HG02973 (cell line): ENCODE results near the gene FANCC.

ENCODE experiments used
- ATAC-seq: cut with Tn5 transposase; IDR thresholded peaks from one replicate; pipeline ENCODE4 v1.9.1; 2021; ENCODE audit warnings: moderate library complexity; ENCODE audit not compliant: unreplicated experiment

Gene FANCC

DNA sequence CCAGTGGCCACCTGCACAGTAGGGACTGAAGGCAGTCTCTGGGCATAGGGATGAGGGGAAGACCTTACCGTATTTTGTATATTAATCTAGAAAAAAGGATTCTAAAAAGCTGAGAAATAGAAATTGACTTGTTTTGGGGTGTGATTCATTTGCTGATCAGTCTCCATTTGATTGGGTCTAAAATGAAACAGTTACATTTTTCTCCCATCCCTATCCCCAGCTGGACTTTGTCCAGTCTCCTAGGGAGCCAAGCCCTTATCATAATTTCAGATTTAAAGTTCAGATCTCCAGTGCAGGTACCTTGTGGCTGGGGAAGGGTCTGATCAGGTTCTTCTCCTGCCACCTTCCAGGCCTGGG is 240.8 kb downstream of the FANCC start:
- ATAC-seq: no peak

DNA sequence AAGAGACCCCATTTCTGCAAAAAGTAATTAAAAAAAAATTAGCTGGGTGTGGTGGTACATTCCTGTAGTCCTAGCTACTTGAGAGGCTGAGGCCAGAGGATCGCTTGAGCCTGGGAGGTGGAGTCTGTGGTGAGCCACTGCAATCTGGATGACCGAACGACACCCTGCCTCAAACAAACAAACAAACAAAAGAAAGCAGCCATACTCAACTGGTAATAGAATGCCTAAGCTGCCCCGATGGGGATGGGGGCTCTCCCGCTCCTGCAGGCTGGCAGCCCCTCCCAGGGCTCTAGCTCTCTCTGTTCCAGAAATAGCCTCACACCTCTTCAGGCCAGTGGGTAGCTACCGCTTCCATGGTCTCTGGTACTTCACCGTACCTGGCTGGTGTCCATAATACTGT is 241.8 kb downstream of the FANCC start:
- ATAC-seq: no peak

DNA sequence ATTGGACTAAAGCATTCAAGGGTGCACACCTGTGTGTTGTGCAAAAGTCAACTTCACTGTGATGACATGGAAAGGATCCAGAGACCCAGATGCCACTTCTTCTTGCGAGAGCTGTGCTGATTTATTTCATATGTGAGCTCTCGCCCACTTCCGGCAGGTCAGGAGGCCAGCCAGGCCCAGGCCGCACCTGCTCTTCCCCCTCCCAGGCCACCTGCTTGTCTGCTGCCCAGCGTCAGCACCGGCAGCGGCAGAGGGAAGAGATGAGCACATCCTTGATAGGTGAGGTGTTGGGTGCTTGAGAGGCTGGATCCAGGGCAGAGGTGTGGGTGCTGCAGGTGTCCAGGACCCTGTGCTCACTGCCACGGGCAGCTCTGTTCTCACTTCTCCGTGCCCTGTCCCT is 242.9 kb downstream of the FANCC start:
- ATAC-seq: no peak

DNA sequence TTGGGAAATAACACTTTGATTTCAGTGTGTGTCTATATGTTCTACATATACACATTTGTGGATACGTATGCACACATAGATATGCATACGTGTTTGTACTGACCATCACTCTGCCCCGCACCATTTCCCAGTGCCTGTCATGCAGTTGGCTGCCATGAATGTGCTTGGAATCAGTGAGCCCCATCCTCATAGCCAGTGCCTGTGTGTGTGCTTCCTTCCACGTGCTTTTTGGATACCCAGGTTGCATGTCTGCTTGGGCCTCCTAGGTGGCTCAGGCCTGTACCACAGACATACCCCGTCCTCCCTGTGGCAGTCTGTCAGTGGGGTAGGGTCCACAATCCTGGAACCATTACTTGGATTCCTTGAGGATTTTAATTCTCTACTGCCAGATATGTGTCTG is 243.6 kb downstream of the FANCC start:
- no peak for ATAC-seq

DNA sequence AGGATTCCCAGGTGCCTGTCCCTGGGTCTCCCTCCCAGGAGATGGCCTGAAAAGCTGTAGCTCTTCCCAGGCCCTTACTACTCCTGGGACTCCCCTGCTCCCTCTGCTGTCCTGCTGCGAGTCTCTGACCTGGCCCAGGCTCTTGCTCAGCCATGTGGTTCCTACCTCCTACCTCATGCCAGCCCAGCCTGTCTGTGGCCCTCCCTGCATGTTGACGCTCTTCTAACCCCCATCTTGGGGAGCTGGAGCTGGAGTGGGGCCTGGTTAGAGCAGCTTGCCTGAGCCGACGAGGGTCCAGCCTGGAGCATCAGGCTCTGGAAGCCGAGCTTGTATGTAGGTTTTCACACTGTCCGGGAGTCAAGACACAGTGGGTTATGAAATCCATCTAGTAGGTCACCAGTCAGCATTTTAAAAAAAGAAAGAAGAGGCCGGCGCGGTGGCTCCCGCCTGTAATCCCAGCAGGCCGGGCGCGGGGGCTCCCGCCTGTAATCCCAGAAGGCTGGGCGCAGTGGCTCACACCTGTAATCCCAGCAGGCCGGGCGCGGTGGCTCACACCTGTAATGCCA is 244.4 kb downstream of the FANCC start:
- ATAC-seq: no peak

DNA sequence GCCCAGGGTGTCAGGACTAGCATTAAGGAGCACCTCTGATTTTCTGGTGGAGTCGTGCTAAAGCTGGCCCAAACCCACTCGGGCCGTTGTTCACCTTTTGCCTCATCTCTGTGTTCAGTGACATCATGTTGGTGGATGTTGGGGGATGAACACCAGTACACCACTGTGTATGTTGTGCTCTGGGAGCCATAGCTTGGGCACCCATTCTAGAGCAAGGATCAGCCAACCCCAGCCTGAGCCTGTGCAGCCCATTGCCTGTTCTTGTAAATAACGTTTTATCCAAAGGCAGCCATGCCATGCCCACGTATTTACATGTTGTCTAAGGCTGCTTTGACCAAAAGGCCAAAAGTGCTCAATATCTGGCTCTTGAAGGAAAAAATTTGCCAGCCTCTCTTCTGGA is 245.6 kb downstream of the FANCC start:
- ATAC-seq: no peak

DNA sequence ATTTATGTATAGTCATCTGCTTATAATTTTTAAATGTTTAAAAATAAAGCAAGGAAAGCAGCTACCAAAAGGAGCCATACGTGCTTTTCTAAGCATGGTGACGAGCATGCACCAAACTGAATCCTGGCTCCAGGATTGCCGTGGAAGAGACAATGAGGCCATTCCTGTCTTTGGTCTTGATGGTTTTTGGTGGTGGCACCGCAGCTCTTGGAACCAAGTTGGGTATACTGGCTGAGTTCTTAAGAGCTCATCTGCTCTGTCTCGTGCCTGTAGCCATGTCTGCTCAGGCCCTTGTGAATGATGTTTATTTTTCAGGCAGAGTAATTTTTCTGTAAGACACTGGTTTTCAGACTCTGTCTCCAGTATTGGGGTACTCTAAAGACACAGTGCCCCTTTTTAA is 246.1 kb downstream of the FANCC start:
- no peak for ATAC-seq

DNA sequence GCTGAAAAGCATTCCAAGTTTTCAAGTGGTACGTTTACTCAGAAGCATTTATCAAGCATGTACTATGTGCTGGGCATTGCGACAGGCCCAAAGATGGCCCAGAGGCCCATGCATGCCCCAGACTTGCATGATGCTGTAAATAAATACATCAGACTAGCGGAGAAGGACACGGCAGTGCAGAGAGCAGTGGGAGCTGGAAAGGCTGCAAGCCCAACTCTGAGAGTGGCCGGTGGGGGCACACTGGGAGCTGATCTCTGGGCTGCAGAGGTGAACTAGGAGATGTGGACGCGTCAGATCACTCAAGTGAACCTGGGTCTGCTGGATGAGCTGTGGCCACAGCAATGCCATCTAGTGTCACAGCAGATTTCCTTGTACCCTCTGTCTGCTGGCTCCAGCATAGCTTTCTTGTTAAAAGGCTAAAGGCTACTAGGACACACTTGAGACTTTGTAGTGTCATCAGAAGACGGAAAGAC is 246.9 kb downstream of the FANCC start:
- no peak for ATAC-seq

DNA sequence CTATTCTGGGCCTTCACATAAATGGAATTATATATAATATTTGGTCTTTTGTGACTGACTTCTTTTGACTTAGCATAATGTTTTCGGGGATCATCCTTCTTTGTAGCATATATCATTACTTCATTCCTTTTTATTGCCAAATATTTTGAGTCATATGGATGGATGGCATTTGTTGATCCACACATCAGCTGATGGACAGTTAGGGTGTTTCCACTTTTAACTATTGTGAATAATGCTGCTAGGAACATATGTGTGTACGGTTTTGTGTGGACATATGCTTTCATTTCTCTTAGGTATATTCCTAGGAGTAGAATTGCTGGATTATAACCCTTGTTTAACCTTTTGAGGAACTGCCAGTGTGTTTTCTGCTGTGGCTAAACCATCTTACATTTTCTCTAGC is 249.6 kb downstream of the FANCC start:
- ATAC-seq: no peak

DNA sequence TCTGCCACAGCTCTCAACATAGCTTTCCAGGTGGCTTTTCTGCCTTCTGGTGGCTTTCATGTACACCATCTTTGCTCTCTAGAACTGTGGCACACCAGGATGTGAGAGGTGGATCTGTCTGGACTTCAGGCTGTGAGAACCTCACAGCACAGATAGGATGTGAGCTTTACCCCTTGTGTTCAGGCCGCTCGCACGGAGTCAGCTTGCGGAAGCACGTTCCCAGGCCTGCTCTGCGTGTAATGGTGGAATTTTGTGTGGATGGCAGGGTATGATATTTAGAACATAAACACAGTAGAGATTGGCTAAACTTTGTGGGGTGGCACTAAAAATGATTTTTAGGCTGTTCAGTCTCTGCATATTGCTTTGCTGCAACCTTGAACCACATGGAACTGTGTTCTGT is 250.5 kb downstream of the FANCC start:
- ATAC-seq: no peak

DNA sequence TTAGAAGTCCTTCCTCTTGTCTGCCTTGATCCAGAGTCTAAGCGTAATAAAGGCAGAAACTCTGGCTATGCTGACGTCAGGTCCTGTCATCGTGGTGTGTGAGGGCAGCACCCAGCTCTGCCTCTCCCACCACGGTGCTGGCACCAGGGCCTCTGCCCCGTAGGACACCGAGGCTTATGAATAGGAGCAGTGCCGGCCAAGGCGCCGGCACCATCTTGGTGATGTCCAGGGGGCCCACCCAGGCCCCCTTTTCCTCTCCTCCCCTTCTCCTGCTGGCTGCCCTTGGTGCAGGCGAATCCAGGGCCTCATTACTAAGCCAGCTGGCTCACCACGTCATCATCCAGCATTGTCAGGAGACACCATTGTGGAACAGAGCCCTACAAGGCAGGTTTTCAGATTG is 252.3 kb downstream of the FANCC start:
- no peak for ATAC-seq

DNA sequence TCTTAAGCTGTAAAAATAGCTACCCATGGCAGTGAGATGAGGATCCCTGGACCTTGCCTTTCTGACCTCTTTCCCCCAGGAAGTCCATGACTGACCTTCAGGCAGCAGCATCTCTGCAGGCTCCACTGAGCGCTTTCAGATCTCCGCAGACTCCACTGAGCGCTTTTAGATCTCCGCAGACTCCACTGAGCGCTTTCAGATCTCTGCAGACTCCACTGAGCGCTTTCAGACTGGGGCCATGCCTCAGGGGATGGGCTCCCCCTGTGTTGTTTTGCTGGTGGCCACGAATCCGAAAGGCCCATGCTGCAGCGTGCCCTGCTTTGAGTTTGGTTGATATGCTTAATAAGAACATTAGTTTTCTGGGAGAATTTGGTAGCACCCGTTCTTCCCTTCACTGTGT is 254.2 kb downstream of the FANCC start:
- no peak for ATAC-seq

DNA sequence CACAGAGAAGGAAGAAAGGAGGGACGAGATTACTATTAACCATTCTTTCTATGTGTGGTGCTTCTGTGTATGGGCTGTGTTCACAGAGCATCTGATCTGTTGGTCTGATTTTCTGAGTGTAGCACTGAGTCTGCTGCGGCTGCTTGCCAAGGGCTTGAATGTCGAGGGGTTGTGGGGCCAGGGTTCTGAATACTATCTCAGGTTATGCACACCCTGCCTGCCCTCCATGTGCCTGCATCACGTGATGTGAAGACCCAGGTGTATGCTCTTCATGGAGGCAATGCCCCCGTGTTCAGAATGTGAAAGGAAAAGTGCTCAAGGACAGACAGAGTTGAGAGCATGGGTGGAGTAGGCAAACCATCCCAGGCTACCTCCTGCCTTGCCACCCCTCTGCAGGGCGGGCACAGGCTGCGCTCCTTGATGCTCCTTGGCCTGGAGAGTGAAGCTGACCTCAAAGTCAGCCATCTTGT is 254.9 kb downstream of the FANCC start:
- no peak for ATAC-seq

DNA sequence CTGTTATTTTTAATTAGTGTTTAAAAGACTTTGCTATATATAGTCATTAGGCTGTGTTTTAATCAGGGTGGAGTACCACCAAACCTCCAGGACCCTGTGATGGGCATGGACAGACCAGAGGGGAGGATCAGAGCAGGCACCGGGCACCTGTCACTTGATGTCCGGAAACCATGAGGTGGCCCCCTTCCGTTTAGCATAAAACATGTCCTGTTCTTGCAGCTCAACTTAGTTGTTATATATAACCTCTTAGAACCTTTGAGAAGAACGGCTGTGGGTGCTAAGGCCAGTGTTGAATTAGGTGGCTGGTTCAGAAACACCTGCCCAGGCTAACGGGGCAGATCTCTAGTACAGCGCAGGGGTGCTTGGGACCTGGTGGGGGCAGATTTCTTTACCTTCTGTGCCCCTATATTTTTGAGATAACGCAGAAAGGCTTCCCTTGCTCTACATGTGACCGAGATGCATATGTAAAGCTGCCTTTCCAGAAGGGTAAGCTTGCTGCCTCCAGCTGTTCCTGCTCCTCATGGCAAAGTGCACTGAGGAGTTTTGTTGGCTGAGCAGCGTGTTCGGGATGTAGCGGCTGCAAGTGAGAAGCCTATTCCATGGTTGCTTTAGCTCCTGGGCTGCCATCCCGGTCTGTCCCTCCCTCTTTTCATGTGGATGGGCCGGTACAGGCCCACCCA is 255.5 kb downstream of the FANCC start:
- ATAC-seq: no peak

DNA sequence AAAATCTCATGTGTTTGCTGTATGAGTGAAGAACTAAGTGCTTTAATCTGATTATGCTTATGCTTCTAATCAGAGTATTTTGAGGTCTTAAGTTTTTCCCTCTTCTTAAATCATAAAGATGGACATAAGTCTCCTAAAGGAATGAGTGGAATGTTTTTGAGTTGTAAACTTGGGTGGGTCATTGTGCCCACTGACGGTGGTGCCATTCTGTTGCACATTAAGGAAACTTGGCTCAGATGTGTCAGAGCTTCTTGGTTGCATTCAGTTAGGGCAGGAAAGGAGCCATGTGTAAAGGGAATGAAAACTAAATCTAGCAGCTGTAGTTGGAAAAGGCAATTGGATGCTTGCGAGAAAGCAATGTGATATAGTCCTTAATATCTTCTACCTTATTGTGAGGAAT is 256.6 kb downstream of the FANCC start:
- no peak for ATAC-seq

DNA sequence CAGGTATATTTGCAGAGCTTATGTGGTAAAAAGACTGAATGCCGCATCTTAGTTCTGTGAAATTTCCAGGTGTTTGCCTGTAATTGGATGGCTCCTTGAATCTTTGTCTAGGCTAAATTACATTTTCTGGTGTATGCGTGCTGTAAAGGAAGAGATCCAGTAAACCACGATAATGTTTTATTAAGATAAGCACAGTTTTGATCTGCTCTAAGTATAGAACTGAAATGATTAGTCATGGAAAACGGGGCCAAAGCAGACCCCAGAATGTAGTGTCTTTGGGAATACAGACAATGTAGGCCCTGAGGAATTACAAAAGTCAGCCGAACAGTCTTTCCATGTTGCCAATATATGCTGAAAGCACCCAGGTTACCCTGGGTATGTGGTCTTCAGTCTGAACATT is 257.3 kb downstream of the FANCC start:
- ATAC-seq: no peak

DNA sequence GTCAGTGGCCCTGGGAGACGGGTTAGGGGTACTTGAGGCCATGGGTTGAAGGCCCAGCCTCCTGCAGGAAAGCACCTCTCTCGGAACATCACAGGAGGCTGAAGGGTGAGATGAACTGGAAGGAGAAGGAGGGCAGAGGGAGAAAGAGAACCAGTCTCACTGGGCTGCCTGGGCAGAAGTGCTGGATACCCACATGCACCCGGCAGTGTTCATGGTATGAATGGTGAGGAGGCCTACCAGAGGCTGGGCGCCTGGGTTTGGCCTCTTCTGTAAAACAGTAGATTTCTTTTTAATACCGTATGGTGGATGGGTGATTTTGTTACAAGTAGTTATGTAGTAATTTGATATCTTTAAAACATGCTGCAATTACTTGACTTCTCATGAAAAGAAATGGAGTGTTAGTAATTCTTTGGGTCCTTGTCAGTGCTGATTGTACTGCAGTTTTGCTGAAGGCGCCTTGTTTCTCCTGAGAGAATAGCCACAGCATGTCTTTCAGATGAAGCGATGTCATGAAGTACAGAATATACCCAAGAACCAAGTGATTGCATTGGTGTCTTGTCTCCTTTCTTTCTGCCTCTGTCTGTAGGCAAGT is 258.6 kb downstream of the FANCC start:
- no peak for ATAC-seq

DNA sequence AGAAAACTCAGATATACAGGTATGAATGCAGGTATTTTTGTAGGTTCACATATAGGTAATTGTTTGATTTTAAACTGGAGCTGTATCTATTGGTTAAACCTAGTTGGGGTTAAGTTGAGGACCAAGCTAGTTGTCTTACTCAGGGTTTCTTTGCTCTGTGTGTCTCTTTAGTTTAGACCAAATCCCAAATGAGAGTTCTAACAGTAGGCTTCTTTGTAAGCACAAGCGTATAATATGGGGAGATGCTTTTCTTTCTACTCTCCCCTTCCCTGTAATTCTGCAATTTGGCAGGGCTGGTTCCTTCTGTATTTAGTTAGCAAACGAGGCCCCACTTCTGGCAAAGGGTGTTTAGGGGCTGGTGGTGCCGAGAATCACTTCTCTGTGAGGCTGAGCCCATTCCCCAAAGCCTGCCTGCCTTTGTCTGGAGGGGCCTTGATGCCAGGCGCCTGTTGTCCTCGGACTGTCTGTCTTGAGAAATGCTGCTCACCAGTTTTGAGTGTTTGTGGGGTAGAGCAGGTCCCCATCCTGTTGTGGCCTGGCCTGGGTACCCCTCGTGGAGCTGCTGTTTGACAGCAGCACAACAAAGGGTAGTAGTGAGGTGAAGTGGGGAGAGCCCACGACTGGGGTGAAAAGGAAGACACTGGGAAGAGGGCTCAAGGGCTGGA is 259.3 kb downstream of the FANCC start:
- no peak for ATAC-seq

DNA sequence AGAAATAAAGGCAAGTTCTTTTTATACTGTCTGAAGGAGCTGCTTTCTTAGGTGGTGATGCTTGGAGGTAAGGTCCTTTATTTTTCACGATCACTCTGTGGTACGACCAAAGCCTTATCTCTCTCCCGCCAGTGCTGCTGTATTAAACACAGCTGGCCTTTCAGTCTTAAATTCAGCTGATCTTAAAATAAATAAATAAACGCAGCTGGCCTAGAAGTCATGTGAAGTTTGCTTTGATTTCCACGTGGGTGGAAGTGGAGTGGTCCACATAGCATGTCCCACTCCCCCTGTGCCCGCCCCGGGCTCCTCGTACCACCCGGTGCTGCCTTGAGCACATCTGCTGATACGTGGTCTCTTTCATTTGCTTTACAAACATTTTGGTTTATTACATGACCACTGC is 260.4 kb downstream of the FANCC start:
- no peak for ATAC-seq

DNA sequence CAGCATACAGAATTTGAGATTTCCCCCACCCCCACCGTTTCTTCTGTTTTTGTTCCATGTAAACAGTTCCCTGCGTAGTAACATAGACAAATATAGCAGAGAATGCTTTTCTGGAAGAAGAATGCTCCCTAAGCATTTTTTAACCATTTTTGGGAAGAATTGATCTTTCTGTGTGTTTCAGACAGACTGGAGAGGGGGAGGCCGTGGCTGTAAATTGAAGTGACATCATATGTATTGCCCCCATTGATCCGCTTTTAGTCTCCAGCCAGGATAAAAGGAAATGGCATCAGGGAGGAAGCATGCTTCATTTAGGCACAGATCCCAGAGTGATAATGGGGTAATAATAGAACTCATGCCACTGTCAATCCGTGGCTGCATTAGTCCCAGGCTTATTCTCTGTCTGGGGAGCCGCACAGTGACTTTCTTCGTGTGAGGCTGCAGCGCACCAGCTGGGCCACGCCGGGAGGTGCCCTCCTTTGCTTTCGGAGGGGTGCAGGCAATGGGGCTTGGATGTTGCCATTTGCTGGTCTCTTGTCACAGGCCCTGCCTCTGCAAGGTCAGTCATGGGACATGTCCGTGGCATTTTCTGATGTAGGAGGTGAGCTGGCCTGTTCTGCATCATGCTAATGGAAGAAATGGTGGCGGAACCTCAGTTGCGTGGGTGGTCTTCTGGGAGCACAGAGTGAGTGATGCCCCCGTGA is 261.5 kb downstream of the FANCC start:
- ATAC-seq: no peak

DNA sequence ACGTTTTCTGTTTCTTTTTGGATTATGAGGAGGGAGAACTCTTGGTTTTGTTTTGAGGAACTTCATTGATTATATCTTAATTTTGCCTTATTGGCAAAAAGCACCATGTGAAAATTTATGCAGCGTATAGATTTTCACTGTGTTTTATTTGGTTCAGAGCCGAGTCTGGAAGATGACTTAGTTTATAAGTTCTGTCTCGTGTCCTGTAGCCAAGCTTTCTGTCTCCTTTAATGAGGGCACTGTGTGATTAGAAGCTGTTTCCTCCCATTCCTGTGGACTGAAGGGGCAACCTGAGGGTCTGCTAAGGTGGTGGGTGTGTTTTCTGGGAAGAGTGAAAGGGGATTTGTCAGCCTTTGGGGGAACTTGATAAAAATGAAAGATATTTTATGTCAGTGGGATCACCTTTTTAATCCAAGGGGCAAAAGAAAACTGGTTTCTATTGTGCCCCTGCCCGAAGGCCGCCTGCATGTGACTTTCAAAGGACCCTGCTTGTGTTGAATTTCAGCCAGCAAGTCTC is 262.1 kb downstream of the FANCC start:
- no peak for ATAC-seq
